CD4-positive, alpha-beta T cell treated with Interleukin-12 subunit alpha and Interleukin-12 subunit beta, for 1 hour (primary cell): Measurements from ENCODE around the gene CDKN1C.

Experiments
- DNase-seq: peaks from one replicate; pipeline ENCODE4 v3.0.0-alpha.2; 2020

CDKN1C gene

DNA sequence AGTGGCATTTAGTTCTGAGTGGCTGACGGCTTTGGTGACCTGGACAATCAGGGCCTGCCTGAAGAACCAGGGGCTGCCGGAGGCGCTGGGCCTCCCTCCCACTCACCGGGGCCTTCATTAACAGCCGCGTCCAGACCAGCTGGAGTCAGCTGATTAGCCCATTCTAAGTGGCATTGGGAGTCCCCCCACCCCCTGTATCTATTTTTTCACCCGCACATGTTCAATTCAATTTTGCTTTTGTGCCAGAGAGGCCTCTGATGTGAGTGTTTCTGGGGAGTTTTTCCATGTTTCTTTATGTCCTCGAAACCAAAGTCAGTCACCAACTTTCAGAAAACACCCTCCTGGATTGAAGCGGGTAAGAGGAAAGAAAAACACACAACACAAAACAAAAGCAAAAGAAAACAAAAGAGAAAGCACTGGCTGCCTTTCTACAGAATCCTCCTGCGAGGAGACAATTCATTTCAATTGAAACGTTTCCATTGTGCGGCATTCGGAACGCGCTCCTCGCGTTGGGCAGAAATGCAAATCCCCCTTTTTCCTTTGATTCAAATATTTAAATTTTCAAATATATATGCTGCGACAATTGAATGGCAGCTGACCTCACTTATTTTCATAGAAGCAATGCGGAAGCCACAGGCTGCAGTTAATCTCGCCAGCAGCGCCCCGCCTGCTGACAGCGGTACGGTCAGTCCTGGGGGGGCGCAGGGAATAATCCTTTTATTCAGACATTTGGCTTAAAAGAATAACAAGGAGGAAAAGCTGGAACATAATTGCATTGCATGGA is 17.7 kb downstream of the CDKN1C start:
- no peak for DNase-seq

DNA sequence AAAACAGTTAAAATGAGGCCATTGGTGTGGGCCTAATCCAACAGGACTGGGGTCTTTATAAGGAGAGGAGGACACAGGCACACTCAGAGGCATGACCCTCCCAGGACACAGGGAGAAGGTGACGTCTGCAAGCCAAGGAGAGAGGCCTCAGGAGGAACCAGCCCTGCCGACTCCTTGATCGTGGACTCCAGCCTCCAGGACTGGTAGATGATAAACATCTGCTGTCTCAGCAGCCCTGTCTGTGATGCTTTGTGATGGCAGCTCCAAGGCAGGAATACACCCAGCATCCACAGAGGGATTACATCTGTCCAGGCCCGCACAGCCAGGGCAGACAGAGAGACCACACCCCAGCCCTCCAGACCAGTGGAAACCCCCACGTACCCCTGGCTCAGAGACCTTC is 18.4 kb downstream of the CDKN1C start:
- no peak for DNase-seq

DNA sequence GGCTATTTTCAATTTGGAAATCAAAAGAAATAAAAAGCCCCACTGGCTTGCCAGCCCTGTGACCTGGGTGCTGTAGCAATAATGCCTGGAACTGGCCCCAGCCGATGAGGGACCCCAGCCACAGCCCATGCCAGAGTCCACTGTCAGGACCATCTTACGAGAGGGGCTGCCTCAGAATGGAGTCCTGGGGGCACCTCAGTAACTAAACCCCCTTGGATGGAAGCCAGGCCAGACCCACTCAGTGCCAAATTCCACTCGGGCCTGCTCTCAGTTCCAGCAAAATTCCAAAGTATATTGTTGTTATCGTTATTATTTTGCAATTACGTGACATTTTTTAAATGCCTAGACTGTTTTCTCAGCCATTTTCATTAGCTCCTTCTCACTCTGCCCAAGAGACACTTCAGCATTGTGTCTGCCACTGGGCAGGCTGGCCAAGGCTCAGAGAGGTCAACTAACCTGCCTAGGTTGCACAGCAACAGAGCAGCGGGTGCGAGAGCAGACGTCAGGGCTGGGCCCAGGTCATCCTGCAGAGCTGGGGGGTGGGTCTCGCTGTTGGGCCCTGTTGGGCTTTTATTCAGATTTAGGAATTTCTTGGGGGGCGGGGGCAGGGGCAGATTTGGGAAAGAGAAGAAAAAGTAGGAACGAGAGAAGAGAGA is 19.5 kb downstream of the CDKN1C start:
- DNase-seq: no peak

DNA sequence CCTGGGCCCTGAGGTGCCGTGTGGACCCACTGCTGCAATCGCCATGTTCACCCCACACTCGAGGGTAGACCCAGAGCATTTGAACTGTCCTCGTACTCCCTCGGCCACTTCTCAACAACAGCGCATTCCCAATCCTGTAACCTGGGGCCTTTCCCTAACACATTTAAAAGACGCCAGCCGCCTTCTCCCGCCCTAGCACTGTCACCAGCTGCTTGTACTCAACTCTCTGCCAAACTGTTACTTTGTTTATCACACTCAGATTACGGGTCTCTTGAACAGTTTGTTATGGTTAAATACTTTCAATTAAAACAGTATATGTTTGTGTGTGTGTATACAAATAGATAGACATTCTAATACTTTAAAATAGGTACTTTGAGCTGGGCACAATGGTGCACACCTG is 20.7 kb downstream of the CDKN1C start:
- DNase-seq: no peak

DNA sequence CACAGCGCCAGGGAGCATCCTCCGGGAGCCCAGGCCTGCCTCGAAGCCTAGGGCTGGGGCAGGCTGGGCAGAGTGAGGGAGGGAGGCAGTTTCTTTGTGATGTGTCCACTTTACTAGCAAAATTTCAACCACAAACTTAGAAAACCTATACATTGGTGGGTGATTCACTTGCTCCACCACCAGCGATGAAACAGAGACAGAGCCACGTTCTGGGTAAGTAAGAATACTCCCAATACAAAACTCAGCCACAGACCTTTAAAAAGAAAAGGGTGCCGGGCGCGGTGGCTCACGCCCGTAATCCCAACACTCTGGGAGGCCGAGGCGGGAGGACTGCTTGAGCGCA is 22.3 kb downstream of the CDKN1C start:
- no peak for DNase-seq

DNA sequence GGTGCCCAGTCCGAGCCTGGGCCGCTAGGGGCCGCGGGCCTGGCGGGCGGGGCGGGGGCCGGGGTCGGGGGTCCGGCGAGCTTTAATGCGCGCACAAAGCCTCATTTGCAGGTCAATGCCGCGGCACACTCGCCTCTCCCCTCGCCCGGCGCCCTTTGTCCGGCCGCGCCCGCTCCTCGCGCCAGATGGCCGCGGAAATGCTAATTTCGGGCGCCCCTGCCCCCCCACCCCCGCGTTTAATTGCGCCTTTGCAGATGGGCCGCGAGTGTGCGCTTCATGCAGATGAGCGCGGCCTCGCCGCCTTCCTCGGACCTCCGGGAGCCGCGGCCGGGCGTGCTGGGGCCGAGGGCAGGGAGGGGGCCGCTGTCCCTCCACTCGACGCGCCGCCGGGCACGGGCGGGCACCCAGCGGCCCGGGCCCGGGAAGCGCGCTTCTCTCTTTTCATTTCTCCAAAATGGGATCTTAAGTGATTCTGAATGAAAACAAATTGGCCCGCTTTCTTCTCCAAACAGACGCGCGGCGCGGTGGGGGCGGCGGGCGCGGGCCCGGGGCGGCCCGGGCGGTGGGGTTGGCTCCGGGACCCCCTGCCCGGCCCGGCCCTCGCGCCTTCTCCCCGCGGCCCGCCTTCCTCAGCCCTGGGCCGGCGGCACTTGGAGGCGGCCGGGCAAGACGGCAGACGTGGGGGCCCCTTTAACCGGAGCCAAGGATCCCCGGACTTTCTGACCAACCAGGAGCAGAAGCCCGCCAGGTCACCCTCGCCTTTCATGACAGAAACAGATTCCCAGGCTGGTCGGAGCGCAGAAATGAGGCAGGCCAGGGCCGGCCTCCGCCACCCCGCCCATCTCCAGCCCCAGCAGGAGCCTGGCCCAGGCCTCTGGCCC is 22.9 kb downstream of the CDKN1C start:
- no peak for DNase-seq

DNA sequence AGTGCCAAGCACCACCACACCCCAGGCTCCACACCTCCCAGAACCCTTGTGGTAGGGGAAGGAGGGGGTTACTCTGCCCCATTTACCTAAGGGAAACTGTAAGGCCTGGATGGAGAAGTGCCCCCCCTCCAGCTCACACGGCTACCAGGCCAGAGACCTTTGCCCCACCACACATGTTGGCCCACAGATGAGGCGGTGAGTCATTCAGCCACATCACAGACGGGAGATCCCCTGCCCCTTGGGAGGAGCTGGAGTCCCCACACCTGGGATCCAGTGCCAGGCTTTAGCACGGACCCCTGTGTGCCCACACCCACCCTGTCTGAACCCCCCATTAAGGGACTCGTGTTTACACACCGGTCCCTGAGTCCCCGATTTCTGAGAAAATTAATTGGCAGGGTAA is 24.9 kb downstream of the CDKN1C start:
- DNase-seq: peak; percentile 8

DNA sequence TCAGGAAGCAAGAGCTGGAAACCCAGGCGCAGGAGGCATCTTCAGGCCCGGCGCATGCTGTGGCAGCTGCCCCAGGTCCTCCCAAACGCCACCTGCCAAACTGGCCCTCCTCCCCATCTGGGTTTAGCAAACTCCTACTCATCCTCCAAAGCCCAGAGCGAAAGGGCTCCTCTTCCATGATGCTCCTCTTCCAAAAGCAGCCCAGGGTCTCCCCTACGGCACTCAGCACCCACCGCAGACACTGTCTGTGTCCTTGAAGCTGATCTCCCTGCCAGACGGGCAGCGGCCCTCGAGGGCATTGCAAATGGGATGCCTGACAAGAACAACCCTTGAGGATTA is 25.9 kb downstream of the CDKN1C start:
- DNase-seq: no peak

DNA sequence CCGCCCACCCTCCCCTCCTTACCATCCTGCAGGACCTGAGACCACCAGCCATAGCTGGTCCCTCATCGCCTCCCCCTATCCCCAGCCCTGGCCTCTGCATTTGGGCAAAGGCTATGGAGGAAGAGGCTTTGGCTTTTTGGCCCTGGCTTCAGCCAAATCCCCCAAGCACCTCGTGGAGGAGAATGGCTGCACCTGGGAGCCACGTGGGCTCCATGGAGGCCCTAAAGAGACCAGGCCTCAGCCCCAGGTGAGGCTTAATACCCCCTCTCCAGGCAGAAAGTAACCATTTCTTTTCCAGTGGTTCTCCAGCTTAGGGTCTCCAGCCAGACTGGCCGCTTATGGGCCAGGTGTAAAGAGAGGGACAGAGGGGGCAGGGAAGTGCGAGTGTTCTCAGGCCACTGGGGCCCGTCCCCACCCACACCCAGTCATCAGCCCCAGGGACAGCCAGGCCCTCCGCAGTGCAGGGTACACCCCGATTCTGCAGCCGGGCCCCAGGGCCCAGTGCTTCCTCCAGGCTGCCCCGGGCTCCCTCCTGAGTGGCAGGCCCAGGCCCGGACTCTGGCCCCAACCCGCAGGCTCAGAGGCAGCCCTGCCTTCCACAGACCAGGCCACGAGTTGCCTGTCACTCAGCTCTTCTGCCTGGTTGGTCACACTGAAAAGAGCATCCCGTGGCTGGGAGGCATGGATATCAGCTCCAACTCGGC is 26.4 kb downstream of the CDKN1C start:
- DNase-seq: no peak

DNA sequence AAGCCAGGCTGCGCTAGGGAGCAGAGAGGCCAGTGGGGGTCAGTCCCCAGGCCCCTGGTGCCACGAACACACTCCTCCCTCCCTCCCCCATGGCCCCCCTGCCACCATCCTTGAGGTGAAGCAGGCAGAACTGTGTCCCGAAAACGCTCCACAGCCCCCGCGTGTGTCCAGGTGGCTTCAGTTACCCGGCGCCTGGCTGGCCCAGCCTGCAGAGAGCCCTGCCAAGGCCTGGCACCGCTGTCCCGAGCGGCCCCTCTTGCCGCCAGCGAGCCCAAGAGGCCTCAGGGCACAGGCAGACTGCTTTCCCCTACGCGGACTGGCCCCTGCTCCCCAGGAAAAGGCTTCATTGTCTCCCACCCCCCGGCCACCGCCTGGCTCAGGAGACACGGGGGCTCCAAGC is 27.7 kb downstream of the CDKN1C start:
- DNase-seq: no peak

DNA sequence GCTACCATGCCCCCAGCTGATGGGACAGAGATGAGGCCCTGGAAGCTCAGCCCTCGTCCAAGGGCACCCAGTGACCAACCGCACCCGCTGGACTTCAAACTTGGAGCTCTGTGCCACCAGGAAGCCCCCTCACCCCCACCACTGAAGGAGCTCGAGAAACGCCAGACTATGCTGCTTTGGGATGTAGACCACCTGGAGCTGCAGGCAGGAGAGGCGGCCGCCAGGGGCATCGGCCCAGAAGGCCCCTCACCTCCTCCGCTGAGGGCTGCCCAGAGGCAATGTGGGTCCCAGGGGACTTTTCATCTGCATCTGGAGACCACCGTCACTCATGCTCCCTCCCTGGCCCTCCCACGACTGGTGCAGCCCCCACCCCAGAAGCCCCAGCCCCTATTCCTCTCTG is 28.3 kb downstream of the CDKN1C start:
- no peak for DNase-seq

DNA sequence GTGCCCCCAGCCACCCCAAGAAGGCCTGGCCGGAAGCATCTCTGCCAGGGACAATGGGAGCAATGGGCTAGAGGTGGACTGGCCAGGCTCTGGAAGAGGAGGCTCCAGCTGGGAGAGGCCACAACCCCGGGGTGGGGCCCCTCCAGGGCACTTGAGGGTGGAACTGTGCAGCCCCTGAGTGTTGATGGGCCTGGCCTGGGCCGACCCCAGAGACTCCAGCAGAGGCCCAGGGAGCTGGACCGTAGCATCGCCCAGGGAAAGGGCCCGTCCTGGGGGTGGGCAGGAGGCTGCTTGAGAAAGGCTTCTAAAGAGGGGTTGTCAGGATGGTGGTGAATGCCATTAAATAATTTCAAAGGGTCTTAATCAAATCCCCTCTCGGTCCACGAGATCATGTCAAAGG is 30.4 kb downstream of the CDKN1C start:
- DNase-seq: no peak

DNA sequence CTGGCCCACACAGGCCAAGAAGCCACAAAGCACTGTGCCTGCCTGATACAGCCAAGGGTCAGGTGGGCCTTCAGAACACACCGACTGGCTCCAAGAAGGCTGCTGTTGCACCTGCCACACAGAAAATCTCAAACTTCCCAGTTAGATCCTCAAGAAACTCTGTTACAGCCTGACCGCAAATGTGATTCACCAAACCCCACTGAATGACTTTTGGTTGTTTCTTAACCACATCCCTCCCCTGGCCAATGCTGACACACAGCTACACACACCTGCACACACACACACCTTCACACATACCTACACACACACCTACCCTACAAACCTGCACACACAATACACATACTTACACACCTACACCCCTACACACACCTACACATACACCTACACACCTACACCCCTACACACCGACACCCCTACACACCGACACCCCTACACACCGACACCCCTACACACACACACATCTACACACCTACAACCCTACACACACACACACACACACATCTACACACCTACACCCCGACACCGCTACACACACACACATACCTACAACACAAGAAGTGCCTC is 31.5 kb downstream of the CDKN1C start:
- no peak for DNase-seq

DNA sequence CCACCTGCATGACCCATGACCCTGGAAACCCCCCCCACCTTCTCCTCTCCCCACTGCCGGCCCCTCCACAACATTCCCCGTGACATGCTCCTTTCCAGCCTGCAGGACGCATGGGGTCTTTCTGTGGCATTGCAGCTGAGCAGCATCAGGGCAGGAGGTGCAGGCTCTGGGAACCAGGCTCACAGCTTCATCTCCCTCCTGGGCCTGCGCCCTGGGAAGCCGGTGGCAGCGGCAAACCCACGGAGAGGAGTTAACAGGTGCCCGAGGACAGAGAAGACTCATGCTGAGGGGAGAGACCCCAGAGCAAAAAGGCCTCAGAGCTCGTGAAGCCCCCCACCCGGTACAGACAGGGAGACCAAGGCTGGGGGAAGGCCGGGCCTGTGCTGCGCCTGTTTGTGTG is 32.2 kb downstream of the CDKN1C start:
- no peak for DNase-seq

DNA sequence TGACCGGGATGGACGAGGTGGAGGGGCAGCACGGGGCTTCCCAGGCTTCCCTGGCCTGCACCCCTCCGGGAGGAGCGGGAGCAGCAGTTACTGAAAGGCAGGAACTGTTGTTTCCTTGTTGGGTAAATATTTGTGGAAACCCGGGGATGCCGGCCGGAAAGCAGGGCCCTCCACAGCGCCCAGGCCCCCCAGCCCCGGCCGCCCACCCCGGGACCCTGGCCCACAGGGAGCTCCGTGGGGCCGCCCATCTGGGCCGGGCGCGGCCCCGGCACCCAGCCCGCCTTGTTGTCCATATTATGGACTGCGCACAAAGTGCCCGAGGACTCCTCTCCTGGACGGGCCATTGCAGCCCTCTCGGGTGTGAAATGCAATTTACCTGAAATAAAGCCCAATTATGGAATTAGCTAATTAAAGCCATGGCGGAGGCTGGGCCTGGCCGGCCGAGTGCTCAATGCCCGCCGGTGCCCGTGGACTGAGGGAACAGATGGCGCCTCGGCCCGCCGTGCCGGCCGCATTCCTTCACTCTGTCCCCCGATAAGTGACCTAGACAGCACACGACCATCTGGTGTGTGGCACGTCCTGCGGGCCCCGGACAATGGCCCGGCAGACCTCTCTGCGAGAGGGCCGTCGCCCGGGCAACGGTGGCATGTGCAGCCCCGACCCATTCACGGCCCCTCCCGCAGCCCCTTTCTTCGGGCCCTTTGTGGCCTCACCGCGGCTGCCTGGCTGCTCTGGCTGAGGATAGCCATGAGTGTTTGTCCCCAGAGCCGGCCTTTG is 35.4 kb downstream of the CDKN1C start:
- DNase-seq: no peak

DNA sequence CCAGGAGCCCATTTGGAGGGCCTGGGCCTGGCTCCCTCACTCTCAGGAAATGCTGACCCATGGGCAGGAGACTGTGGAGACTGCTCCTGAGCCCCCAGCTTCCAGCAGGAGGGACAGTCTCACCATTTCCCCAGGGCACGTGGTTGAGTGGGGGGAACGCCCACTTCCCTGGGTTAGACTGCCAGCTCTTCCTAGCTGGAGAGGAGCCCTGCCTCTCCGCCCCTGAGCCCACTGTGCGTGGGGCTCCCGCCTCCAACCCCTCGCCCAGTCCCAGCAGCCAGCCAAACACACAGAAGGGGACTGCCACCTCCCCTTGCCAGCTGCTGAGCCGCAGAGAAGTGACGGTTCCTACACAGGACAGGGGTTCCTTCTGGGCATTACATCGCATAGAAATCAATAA is 37.1 kb downstream of the CDKN1C start:
- DNase-seq: no peak

DNA sequence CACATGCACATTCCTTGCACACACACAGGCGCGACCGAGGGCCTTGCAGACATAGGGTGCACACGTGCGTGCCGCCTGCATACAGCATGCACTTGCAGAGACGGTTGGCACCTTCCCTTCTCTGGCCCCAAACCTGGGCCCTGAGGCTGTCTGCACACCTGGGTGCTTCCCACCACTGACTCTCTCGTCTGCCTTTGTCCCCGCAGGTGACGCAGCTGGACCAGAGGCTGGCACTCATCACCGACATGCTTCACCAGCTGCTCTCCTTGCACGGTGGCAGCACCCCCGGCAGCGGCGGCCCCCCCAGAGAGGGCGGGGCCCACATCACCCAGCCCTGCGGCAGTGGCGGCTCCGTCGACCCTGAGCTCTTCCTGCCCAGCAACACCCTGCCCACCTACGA is 38.0 kb downstream of the CDKN1C start:
- DNase-seq: no peak

DNA sequence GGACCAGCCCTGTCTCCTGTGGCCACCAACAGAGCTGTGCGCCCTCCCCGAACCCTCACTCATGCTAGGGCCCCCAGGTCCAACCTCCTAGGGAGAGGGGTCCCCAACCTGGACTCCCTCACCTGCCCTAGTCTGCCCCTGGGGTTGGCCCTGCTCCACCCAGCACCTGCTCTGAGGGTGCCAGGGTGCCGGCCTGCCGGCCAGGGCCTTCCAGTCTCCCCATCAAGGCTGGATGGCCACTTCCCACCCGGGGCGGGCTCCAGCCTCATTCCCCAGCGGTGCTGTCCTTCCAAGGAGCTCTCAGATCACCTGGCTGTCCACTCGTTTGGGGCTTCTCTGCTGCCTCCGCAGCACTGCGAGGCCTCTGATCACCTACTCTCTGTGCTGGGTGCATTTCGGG is 39.1 kb downstream of the CDKN1C start:
- DNase-seq: no peak

DNA sequence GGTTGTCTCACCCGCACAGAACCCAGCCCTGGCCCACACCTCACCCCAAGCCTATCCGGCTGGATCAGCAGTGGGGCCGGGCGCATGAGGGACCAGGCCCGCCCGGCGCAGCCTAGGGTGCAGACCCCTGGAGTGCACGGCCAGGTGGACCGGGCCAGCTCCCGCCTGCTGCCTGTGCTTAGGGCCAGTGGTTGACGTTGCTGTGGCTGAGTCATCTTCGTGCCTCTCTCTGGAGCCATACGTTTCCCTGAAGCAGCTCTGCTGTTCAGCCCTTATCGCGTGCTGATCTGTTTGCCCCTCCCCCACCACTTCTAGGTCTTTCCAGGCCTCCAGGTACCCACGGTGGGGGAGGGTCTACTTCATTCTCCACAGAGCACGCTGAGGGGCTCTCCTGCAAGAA is 39.5 kb downstream of the CDKN1C start:
- DNase-seq: no peak

DNA sequence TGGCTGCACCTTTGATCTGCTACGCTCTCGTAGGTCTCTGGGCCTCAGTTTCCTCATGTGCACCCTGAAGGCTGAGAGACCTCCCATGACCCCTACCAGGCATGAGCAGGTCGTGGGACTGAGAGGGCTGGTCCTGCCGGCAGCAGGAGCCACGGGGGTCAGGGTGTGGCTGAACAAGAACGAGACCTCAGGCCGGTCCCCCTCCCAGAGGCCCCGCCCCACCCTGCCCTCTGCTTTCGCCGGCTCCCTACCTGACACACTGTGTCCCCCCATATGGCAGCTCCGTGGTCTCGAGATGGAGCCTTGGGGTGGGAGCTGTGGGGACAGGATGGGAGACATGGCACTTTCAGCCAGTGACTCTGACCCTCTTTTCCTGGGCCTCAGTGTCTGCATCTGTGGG is 40.6 kb downstream of the CDKN1C start:
- no peak for DNase-seq

DNA sequence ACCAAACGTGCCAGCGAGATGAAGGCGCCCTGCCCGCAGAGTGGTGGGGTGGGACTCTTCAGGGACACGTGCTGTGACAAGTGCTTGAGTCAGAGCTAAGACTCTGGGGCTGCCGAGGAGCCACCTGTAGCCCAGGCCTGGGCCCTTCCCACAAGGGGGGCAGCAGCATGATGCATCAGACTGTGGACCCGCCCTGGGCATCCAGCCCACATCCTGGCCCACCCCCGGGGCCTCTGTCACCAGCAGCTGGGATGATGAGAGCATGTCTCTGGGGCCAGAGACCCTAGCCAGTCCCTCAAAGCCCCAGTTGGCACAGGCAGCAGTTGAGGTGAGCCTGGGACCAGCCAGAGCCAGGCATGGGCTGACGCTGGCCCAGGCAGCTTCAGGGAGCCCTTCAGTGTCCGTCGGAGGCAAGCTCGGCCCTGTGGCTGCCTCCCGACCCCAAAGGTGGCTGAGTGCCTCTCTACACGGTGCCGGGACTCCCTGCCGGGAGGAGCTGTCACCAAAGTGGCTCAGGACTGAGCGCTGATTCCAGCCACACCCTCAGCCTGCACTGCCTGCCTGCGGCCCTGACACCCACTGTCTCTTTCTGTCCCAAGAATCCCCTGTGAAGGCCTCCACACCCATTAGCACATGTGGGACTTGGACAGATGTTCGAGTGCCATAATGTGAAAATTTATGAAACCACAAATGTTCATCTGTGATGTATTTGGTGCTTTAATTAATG is 41.3 kb downstream of the CDKN1C start:
- no peak for DNase-seq

DNA sequence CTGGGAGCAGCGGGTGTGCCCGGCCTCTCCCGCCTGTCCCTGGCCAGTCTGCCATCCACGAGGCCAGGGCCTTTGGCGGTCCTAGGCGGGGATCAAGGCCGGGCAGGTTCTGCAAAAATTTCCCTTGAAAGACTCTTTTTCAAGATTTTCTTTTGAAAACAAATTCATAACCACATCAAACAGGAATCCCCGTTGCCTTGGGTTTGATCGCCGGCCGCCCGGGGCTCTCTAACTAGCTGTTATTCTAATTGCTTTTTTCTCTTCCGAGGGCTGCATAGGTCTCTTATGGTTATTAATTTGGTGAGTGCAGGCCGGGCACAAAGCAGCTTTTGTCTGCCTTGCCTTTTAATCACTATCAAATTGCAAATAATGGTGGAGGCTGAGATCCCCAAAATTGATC is 42.0 kb downstream of the CDKN1C start:
- DNase-seq: no peak
